ENCODE results near the gene SNRPA1.

SNRPA1 gene

GRCh38 chr15:101242160-101242998, 52.7 kb downstream of the SNRPA1 start:
- peak; percentile 64 for DNase-seq (ENCODE audit: low read depth)

GRCh38 chr15:101240358-101240757, 54.7 kb downstream of the SNRPA1 start:
- no peak for DNase-seq (ENCODE audit: low read depth)

- DNase-seq (ENCODE audit: low read depth): no peak
Observed at GRCh38 chr15:101239724-101240136, 55.3 kb downstream of the SNRPA1 start.

GRCh38 chr15:101237251-101237650, 57.8 kb downstream of the SNRPA1 start:
- no peak for DNase-seq (ENCODE audit: low read depth)

- DNase-seq (ENCODE audit: low read depth): no peak
Observed at GRCh38 chr15:101233651-101234280, 61.3 kb downstream of the SNRPA1 start.

GRCh38 chr15:101232677-101233076, 62.4 kb downstream of the SNRPA1 start:
- DNase-seq (ENCODE audit: low read depth): no peak

All from T-helper 22 cell (primary cell).